Measurements from ENCODE around the gene FGFR3. TPM values are rescaled to one million over a fixed set of nuclear protein-coding genes. Genes with fewer than 3 reads are reported as not detected.

The FGFR3 gene
- total and polyA plus RNA-seq, 11 donors: 1.1 to 4.6 (median 2.3) TPM

DNA sequence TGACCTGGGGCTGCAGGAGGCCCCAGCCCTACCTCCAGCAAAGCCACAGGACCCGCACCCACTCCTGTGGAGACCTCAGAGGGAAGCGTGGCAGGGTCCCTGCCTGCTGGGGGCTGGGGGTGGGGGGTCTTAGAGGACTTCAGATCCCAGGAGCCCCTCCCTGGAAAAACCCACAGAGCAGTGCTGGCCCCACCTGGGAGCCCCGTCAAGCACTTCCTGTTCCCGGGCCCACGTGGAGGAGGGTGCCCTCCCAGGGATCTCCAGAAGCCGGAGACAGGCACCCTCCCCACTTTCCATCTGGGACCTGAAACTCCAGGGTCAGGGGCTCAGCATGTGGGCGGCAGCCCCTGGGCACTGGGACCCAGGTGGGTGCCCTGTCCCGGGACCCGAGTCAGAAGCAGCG lies 39.8 kb upstream of the FGFR3 start:
- TF ChIP-seq CTCF (IDR thresholded peaks at IDR 0.05) (no peak), POLR2A (IDR thresholded peaks at IDR 0.05) (no peak)
- Histone ChIP-seq H3K4me1 (peaks cover 0 to 21% (median 9%) of the 10 kb centered on the region in 12 donors), H3K36me3 (no peaks in the 10 kb centered on the region), H3K9me3 (no peaks in the 10 kb centered on the region), H3K27me3 (peaks cover 0 to 5% (median 0%) of the 10 kb centered on the region in 9 donors), H3K4me3 (no peak overlapping the region), H3K27ac (no peak overlapping the region)
- DNase-seq (no peak), ATAC-seq (no peak)
- 69 to 93% (median 76%) methylated on average over 3 to 10 of the region's 10 CpGs for WGBS, 4 donors
- intact Hi-C loops (cut with DNase I): no loop called here

DNA sequence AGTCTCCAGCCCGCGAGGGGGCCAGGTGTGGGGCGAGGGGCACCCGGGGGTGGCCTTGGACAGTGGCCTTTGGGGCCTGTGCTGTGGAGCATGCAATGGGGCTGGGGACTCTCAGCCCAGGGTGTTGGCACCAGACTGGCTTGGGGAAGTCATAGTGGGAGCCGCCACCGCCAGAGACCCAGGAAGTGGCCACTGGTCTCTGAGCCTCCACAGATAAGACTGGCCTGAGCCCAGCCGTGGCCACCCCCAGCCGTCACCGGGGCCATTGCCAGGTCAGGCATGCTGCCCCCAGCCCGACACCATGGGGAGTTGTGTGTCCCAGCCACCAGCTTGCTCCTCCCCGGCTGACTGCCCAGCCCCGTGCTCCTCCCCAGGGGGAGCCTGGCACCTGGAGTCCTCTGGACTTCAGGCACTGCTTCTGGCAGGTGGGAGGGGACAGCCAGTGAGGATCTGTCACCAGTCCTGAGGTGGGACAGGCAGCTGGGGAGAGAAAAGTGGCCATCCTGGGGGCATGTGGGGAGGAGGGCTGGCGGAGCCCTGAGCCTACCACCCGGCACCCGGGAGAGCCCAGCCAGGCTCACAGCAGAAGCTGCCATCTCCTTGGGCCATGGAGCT lies 39.3 kb upstream of the FGFR3 start:
- 81 to 94% (median 88%) methylated on average over 7 to 15 of the region's 15 CpGs for WGBS, 4 donors
- H3K27me3 ChIP-seq: no peaks in the 10 kb centered on the region
- no peak overlapping the region for H3K27ac ChIP-seq
- intact Hi-C loops (cut with DNase I): no loop called here
- H3K4me1 ChIP-seq: peaks cover 0 to 16% (median 7%) of the 10 kb centered on the region in 12 donors
- TF ChIP-seq POLR2A (IDR thresholded peaks at IDR 0.05): no peak
- TF ChIP-seq CTCF (IDR thresholded peaks at IDR 0.05): no peak
- no peaks in the 10 kb centered on the region for H3K36me3 ChIP-seq
- ATAC-seq (no peak), DNase-seq (no peak)
- H3K9me3 ChIP-seq: no peaks in the 10 kb centered on the region
- no peak overlapping the region for H3K4me3 ChIP-seq

GRCh38 chr4:1754336-1754735 lies 38.8 kb upstream of the FGFR3 start:
- DNase-seq (no peak), ATAC-seq (no peak)
- peaks cover 0 to 16% (median 6%) of the 10 kb centered on the region in 12 donors for H3K4me1 ChIP-seq
- TF ChIP-seq CTCF (IDR thresholded peaks at IDR 0.05) (no peak), POLR2A (IDR thresholded peaks at IDR 0.05) (no peak)
- H3K4me3 ChIP-seq: no peak overlapping the region
- H3K9me3 ChIP-seq: no peaks in the 10 kb centered on the region
- H3K27me3 ChIP-seq: no peaks in the 10 kb centered on the region
- H3K27ac ChIP-seq: no peak overlapping the region
- intact Hi-C loops (cut with DNase I): no loop called here
- H3K36me3 ChIP-seq: no peaks in the 10 kb centered on the region
- 84 to 91% (median 87%) methylated on average over 3 to 5 of the region's 5 CpGs for WGBS, 4 donors

GRCh38 chr4:1755297-1755696 lies 37.8 kb upstream of the FGFR3 start:
- no peaks in the 10 kb centered on the region for H3K9me3 ChIP-seq
- no peaks in the 10 kb centered on the region for H3K27me3 ChIP-seq
- TF ChIP-seq POLR2A (IDR thresholded peaks at IDR 0.05) (no peak), CTCF (IDR thresholded peaks at IDR 0.05) (no peak)
- intact Hi-C loops (cut with DNase I): loop anchor here in 2 of 10 donors (5.0 kb wide), 2 partner anchors 37 to 42 kb away; partner anchors contain the start of gene FGFR3 (in 1 of the 2)
- peaks cover 0 to 17% (median 7%) of the 10 kb centered on the region in 12 donors for H3K4me1 ChIP-seq
- WGBS, 4 donors: 90 to 93% (median 91%) methylated on average over 15 to 17 of the region's 17 CpGs
- H3K36me3 ChIP-seq: no peaks in the 10 kb centered on the region
- no peak overlapping the region for H3K27ac ChIP-seq
- no peak for DNase-seq
- H3K4me3 ChIP-seq: no peak overlapping the region
- ATAC-seq: no peak

Data from heart left ventricle (tissue), 16 donors.